CD4-positive, alpha-beta T cell treated with Interleukin-12 subunit alpha and Interleukin-12 subunit beta, for 1 hour (primary cell): ENCODE measurements around the gene DUSP16.
"Not testable (repeated sequence)": the region's sequence is repeated elsewhere in the genome, so short reads cannot be mapped to it uniquely, and the experiment has no call there.

ENCODE experiments used
- DNase-seq: peaks from one replicate; pipeline ENCODE4 v3.0.0-alpha.2; 2020

DUSP16 gene

DNA sequence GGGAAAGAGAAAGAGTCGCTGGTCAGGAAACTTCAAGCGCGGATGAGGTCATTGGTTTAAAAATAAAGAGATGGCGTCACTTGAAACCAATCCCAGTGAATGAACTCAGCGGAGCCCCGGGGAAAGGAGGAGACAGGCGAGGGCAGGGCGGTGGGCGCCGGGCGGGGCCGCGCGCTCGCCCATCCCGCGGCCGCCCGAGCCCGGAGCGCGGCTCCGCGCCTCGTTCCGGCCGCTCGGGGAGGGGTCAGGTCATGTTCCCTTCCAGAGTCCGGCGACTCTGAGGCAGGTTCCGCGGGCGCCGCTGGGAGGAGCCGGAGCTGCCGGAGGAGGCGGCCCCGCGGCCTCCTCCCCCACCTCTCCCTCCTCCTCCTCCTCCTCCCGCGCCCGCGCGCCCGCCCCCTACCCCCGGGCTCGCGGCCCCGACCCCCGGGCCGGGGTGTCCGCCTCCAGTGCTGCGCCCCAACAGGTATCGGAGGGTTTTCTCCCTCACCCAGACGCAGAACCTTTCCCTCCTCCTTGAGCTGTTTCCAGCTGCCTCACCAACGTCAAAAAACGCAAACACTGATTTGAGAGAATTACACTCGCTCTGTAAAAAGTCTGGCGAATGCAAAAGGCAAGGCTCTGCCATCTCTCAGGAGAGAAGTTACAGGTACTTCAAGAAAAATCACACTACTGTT lies at the start of gene DUSP16:
Gene DUSP16, minus strand, starts transcription at position 279 of the 677 bp plus-strand sequence. CDS start 41,765 bp downstream, outside the sequence.
- DNase-seq = peak; percentile 93

- peak; percentile 49 for DNase-seq
These were observed 49.7 kb upstream of the DUSP16 start for GRCh38 chr12:12612358-12612757.

GRCh38 chr12:12611512-12612306 lies 49.0 kb upstream of the DUSP16 start, which contains the start of gene CREBL2:
TSS of gene CREBL2 (plus strand) at chr12:12611876. CDS start at chr12:12612173, 297 bp downstream.
- peak; percentile 90 for DNase-seq

- no peak for DNase-seq
These were observed 48.0 kb upstream of the DUSP16 start for GRCh38 chr12:12610711-12611110.

- no peak for DNase-seq
These were observed 47.0 kb upstream of the DUSP16 start for GRCh38 chr12:12609692-12610091.

GRCh38 chr12:12608557-12608957 lies 45.9 kb upstream of the DUSP16 start:
- no peak for DNase-seq

- DNase-seq = no peak
These were observed 44.3 kb upstream of the DUSP16 start for GRCh38 chr12:12606781-12607589.

DNA sequence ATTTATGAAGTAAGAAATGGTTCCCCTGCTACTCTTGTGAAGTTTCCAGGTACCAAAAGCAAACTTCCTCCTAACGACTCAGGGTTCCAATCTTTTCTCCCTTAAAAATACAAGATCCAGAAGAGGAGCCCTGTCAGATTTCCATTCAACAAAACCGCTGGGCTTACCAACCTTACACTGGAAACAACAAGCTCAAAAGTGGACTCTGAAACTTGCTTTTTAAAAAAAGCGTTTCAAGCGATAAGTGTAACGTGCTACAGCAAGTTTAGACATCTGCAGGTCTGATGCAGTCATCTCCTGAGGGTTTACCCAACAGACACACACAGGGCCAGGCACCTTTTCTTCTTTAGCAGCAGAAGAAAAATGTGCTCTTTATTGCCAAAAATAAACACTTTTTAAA lies 42.1 kb upstream of the DUSP16 start:
- DNase-seq = no peak

DNA sequence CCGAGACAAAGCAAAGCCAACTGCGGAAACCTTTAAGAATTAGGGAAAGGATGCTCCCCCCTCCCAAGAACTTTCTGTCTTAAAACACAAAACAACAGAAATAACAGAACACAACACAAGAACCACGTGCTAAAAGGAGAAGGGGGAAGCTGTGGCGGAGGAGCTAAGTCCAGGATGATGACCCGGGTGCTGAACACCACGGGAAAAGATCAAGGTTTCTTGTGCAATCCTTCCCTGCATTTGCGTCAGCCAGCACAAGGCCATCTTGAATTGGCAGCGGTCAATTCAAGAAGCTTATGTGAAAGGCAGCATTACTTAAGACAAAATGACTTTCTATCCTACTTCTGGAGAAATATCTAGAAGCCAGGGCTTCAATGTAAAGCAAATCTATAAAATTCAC lies 38.0 kb upstream of the DUSP16 start:
- no peak for DNase-seq

GRCh38 chr12:12599750-12600643 lies 37.3 kb upstream of the DUSP16 start:
- no peak for DNase-seq

- DNase-seq = no peak
These were observed 36.2 kb upstream of the DUSP16 start for GRCh38 chr12:12598864-12599263.

GRCh38 chr12:12596598-12596997 lies 33.9 kb upstream of the DUSP16 start:
- DNase-seq = not testable (repeated sequence)

DNA sequence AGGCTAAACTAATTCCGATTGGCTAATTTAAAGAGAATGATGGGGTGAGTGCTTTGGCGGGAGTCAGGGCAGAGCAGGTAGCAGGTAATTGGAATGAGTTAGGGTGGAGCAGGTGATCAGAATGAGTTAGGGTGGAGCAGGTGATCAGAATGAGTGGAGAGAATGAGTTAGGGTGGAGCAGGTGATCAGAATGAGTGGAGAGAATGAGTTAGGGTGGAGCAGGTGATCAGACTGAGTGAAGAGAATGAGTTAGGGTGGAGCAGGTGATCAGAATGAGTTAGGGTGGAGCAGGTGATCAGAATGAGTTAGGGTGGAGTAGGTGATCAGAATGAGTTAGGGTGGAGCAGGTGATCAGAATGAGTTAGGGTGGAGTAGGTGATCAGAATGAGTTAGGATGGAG lies 33.3 kb upstream of the DUSP16 start:
- not testable (repeated sequence) for DNase-seq

DNA sequence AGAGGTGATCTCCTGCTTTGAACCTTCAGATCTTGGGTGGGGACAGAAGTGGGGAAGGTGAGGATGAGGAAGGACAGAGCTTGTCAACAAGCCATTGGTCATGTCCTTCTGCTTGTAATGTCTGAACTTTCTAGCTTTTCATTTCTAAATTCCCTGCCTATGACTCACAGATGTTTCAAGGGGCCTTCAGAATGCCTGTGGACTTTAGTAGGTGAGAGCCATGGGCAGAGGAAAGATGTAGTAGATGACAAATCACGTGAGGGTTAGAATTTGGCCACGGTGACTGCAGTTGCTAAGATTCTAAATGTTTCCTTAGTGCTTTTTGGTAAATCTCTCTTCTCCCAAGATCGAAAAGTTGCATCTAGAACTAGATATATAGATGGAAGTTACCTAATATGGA lies 30.3 kb upstream of the DUSP16 start:
- DNase-seq = no peak

GRCh38 chr12:12590961-12591360 lies 28.3 kb upstream of the DUSP16 start:
- no peak for DNase-seq

DNA sequence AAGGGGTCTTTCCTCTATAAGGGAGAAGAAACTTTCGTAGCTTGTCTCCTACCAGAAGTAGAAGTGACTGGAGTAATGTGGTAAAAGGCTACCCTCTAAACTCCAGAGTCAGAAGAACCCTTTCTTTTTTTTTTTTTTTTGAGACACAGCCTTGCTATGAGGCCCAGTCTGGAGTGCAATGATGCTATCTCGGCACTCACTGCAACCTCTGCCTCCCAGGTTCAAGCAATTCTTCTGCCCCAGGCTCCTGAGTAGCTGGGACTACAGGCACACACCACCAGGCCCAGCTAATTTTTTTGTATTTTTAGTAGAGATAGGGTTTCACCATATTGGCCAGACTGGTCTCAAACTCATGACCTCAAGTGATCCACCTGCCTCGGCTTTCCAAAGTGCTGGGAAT lies 25.8 kb upstream of the DUSP16 start:
- DNase-seq = not testable (repeated sequence)

GRCh38 chr12:12587878-12588277 lies 25.2 kb upstream of the DUSP16 start:
- DNase-seq = no peak

GRCh38 chr12:12586879-12587675 lies 24.4 kb upstream of the DUSP16 start:
- no peak for DNase-seq

- DNase-seq = no peak
These were observed 22.6 kb upstream of the DUSP16 start for GRCh38 chr12:12585115-12585863.

GRCh38 chr12:12583510-12584178 lies 21.0 kb upstream of the DUSP16 start:
- no peak for DNase-seq
